Dermis microvascular lymphatic vessel endothelial cell (primary cell): Measurements from ENCODE around the gene S100A6. TPM values are rescaled to one million over a fixed set of nuclear protein-coding genes. Genes with fewer than 3 reads are reported as not detected.

Experiments used
- DNase-seq, 2 donors: peaks; one replicate each; pipeline versions ENCODE4 v3.0.0 to v3.0.0-alpha.2; 2010; ENCODE audit warnings: low read depth in 2 of 2
- total RNA-seq: library from RNA; depleted of rRNA; stranded (reverse); fragments of >200 nt; gene quantifications from 2 replicates; pipeline ENCODE4 v1.2.1, GENCODE V29; 2014

Gene S100A6
- total RNA-seq, 1 donor from 2014 or later = 1,309 TPM

DNA sequence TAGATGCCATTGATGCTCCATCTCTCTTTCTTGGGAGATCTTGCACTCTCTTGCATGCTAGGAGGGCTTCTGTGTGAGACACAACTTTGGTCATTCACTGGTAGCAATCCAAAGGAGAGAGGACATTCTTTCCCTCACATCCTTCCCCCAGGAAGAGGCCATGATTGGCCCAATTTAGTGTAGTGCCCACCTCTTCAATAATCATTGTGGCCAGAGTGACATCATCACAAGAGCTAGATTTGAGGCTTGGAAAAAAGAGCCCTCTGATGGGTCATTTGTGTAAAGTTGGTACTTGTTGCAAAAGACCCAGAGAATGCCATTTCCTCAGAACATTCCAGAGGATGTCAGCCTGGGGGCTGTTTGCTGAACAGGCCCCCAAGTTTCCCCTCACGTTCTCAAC lies 30.2 kb downstream of the S100A6 start:
- DNase-seq = no peak

DNA sequence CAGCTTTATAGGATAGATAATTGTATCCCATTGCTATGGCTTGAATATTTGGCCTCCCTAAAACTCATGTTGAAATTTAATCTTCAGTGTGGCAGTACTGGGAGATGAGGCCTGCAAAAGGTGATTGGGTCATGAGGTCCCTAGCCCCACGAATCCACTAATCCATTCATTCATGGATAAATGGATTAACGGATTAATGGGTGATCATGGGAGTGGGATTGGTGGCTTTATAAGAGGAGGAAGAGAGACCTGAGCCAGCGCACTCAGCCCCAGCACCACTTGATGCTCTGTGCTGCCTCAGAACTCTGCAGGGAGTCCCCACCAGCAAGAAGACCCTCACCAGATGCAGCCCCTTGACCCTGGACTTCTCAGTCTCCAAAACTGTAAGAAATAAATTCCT lies 32.0 kb downstream of the S100A6 start:
- DNase-seq = no peak

DNA sequence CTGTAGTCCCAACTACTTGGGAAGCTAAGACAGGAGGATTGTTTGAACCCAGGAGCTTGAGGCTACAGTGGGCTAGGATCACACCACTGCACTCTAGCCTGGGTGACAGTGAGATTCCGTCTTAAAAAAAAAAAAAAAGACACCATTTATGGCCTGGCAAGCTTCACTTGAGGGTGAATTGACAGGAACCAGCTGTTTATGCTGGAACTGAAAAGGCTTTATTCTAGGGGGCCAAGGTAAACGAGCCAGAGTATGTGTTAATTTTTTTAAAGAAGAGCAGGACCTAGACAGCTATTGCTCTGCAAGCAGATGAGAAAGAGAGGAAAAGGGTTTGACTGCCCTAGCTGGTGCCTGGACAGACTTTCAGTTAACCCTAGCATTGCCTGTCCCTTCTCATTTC lies 37.0 kb downstream of the S100A6 start:
- DNase-seq = no peak

DNA sequence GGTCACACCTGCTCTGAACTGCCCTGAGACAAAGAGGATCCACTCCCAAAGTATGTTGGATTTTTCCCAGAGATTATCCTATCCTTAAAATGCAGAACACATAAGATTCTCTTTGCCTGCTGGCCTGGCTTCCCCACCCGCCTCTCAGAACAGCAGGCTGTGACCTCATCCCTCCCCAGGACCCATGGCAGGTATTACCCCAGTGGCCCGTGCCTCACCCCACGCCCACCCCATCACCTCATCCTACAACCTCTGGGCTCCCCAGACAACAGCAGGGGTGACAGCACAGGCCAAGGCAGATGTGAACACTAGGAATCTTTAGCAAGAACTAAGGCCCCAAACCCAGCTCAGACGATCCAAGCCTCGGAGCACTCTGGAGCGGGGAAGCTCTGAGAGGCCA lies 40.3 kb downstream of the S100A6 start:
- DNase-seq = no peak

GRCh38 chr1:153494976-153495535 lies 40.7 kb downstream of the S100A6 start:
- DNase-seq = peak; percentile 28 to 66

DNA sequence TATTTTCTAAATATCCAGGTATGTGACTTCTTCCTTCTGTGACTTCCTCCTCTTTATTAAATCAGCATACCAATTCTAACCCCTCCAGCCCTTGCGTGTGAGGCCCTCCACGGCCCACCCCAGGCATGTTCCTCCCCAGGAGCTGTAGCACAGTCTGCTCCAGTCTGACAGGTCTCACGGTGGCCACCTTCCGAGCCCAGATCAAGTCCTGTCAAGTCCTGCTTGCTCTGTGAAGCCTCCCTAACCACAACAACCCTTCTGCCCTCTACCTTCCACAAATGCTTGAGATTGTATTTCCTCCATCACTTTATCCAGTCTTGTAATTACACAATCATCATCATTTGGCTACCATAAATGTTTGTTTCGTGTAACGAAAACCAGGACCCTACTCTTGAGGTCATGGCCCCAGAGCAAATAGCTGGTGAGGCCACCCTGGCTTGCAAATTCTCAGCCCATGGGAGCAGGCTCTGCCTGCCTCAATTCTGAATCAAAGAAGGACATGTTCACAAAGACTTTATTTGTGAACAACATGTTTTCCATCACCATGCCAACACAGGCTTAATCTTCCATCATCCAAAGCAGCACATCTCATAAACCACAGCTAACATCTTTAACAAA lies 42.3 kb downstream of the S100A6 start:
- no peak for DNase-seq

GRCh38 chr1:153490272-153491051 lies 45.3 kb downstream of the S100A6 start:
- no peak for DNase-seq

GRCh38 chr1:153488731-153489130 lies 47.1 kb downstream of the S100A6 start:
- peak in 1 of 2 donors; percentile 7 for DNase-seq

- no peak for DNase-seq
Observed at GRCh38 chr1:153487707-153488106, 48.1 kb downstream of the S100A6 start.

DNA sequence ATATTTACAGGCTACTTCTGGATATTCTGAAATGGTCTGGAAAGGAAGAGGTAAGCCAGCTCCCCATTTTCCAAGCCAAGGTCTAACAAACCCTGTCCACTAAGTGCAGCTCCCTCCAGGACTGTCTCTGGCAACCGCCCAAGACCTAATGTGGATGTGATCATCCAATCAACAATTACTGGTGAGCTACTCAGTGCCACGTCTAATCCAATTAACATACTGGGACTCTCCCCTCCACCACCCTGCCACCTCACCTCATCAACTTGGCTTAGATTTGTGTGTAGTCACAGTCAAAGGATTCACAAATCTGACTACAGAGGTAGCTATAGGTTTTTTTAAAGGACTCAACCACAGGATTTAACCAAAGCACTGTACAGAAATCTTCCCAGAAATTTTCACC lies 49.9 kb downstream of the S100A6 start:
- DNase-seq = no peak

Other genes with a start within 250 kb of the S100A6 start
- not detected in 2 replicates for gene PGLYRP3, start 223.0 kb downstream of the S100A6 start, total RNA-seq
- not detected in 2 replicates for gene PGLYRP4, start 187.2 kb downstream of the S100A6 start, total RNA-seq
- gene S100A9, start 178.1 kb downstream of the S100A6 start, total RNA-seq = 0.25 and 0.90 TPM in 2 replicates
- not detected in 2 replicates for gene S100A12, start 160.4 kb downstream of the S100A6 start, total RNA-seq
- gene S100A8, start 144.9 kb downstream of the S100A6 start, total RNA-seq = not detected in 2 replicates
- gene S100A7A, start 119.5 kb downstream of the S100A6 start, total RNA-seq = not detected in 2 replicates
- gene S100A7, start 75.3 kb downstream of the S100A6 start, total RNA-seq = not detected in 2 replicates
- gene S100A5, start 4.9 kb upstream of the S100A6 start, total RNA-seq = not detected in 2 replicates
- 2.0 and 35.9 TPM in 2 replicates for gene S100A4, start 9.8 kb upstream of the S100A6 start, total RNA-seq
- gene S100A3, start 13.3 kb upstream of the S100A6 start, total RNA-seq = 0.38 and 2.3 TPM in 2 replicates
- 0.76 and 2.2 TPM in 2 replicates for gene S100A2, start 29.9 kb upstream of the S100A6 start, total RNA-seq
- 429 and 594 TPM in 2 replicates for gene S100A16, start 77.1 kb upstream of the S100A6 start, total RNA-seq
- gene S100A14, start 80.3 kb upstream of the S100A6 start, total RNA-seq = 0.13 and 0.51 TPM in 2 replicates
- 124 and 129 TPM in 2 replicates for gene S100A13, start 91.5 kb upstream of the S100A6 start, total RNA-seq
- gene S100A1, start 92.4 kb upstream of the S100A6 start, total RNA-seq = not detected in 2 replicates
- 20.7 and 23.1 TPM in 2 replicates for gene CHTOP, start 98.1 kb upstream of the S100A6 start, total RNA-seq
- gene SNAPIN, start 122.7 kb upstream of the S100A6 start, total RNA-seq = 54.6 and 55.5 TPM in 2 replicates
- gene ILF2, start 135.0 kb upstream of the S100A6 start, total RNA-seq = 206 and 207 TPM in 2 replicates
- 9.4 and 50.6 TPM in 2 replicates for gene NPR1, start 142.7 kb upstream of the S100A6 start, total RNA-seq
- 16.4 and 20.7 TPM in 2 replicates for gene INTS3, start 192.1 kb upstream of the S100A6 start, total RNA-seq
- gene SLC27A3, start 239.4 kb upstream of the S100A6 start, total RNA-seq = 30.4 and 56.1 TPM in 2 replicates